HT1080 (cell line): ENCODE data around the gene DUS2. TPM values are rescaled to one million over a fixed set of nuclear protein-coding genes. Genes with fewer than 3 reads are reported as not detected.

ENCODE experiments used
- DNase-seq: peaks from one replicate; pipeline ENCODE4 v3.0.0-alpha.2; 2015; ENCODE audit warnings: low read depth
- total RNA-seq: library from RNA; depleted of rRNA; stranded (reverse); fragments of >200 nt; shearing (Covaris generic); gene quantifications from 2 replicates; pipeline ENCODE4 v1.2.3, GENCODE V29; 2014

Gene DUS2
- total RNA-seq, 1 experiment from 2014 or later, result 18.2 TPM

- peak; percentile 67 for DNase-seq
Measured at GRCh38 chr16:68040506-68041288, 17.6 kb downstream of the DUS2 start.

- no peak for DNase-seq
Measured at GRCh38 chr16:68041783-68042182, 18.7 kb downstream of the DUS2 start.

- DNase-seq, result no peak
Measured at GRCh38 chr16:68046106-68046505, 23.0 kb downstream of the DUS2 start.

- no peak for DNase-seq
Measured at GRCh38 chr16:68047987-68048386, 24.9 kb downstream of the DUS2 start.

- no peak for DNase-seq
Measured at GRCh38 chr16:68049449-68049848, 26.4 kb downstream of the DUS2 start.

GRCh38 chr16:68055395-68055794, 32.3 kb downstream of the DUS2 start:
- no peak for DNase-seq

GRCh38 chr16:68059804-68060203, 36.7 kb downstream of the DUS2 start:
- DNase-seq, result no peak

- no peak for DNase-seq
Measured at GRCh38 chr16:68061396-68061795, 38.3 kb downstream of the DUS2 start.

GRCh38 chr16:68062910-68063393, 39.9 kb downstream of the DUS2 start:
- DNase-seq, result no peak

- peak; percentile 51 for DNase-seq
Measured at GRCh38 chr16:68064791-68065365, 41.8 kb downstream of the DUS2 start.

GRCh38 chr16:68065716-68066305, 42.7 kb downstream of the DUS2 start:
- DNase-seq, result no peak

GRCh38 chr16:68066763-68067162, 43.7 kb downstream of the DUS2 start:
- DNase-seq, result no peak

GRCh38 chr16:68068926-68069325, 45.8 kb downstream of the DUS2 start:
- no peak for DNase-seq

- no peak for DNase-seq
Measured at GRCh38 chr16:68069511-68070248, 46.6 kb downstream of the DUS2 start.

- DNase-seq, result no peak
Measured at GRCh38 chr16:68070249-68070730, 47.2 kb downstream of the DUS2 start.

GRCh38 chr16:68070806-68071517, 47.9 kb downstream of the DUS2 start:
- no peak for DNase-seq

GRCh38 chr16:68071518-68071901, 48.4 kb downstream of the DUS2 start:
- DNase-seq, result no peak

- no peak for DNase-seq
Measured at GRCh38 chr16:68072038-68072695, 49.1 kb downstream of the DUS2 start.

- DNase-seq, result no peak
Measured at GRCh38 chr16:68073902-68074760, 51.0 kb downstream of the DUS2 start.
